Urothelium cell line (cell line): ENCODE data around the gene ALDH3B1.
"Not testable (repeated sequence)": the region's sequence is repeated elsewhere in the genome, so short reads cannot be mapped to it uniquely, and the experiment has no call there.

Experiments
- DNase-seq: peaks from one replicate; pipeline ENCODE4 v3.0.0; 2011; ENCODE audit warnings: low spot score, mixed read lengths
- FAIRE-seq: peaks from 2 replicates; lab custom pipeline; 2011; peaks lifted over from hg19 to GRCh38; lab: Jason Lieb, UNC

Gene ALDH3B1

GRCh38 chr11:68010090-68011041 is at the start of gene ALDH3B1:
TSS of gene ALDH3B1 (plus strand) at chr11:68010327. CDS start at chr11:68015298, 4,971 bp downstream.
- DNase-seq, result peak; percentile 87
- peak; percentile 90 for FAIRE-seq

GRCh38 chr11:67963217-67963616 is 46.9 kb upstream of the ALDH3B1 start:
- not testable (repeated sequence) for DNase-seq, FAIRE-seq

GRCh38 chr11:67963879-67964278 is 46.2 kb upstream of the ALDH3B1 start:
- not testable (repeated sequence) for DNase-seq, FAIRE-seq

GRCh38 chr11:67964746-67965145 is 45.4 kb upstream of the ALDH3B1 start:
- not testable (repeated sequence) for DNase-seq

GRCh38 chr11:67965830-67966348 is 44.2 kb upstream of the ALDH3B1 start:
- DNase-seq, FAIRE-seq: not testable (repeated sequence)

More at GRCh38 chr11:67964746-67965145, 45.4 kb upstream of the ALDH3B1 start:
- not testable (repeated sequence) for FAIRE-seq

GRCh38 chr11:67974746-67975145 is 35.4 kb upstream of the ALDH3B1 start:
- FAIRE-seq, DNase-seq: not testable (repeated sequence)

- DNase-seq, FAIRE-seq: not testable (repeated sequence)
Observed at GRCh38 chr11:67978766-67979418, 31.2 kb upstream of the ALDH3B1 start.

- DNase-seq, FAIRE-seq: not testable (repeated sequence)
Observed at GRCh38 chr11:67981226-67981625, 28.9 kb upstream of the ALDH3B1 start.

GRCh38 chr11:67982255-67982857 is 27.8 kb upstream of the ALDH3B1 start:
- not testable (repeated sequence) for FAIRE-seq, DNase-seq

GRCh38 chr11:67983951-67984350 is 26.2 kb upstream of the ALDH3B1 start:
- DNase-seq, result no peak
- FAIRE-seq, result no peak

GRCh38 chr11:67985302-67985701 is 24.8 kb upstream of the ALDH3B1 start:
- DNase-seq, FAIRE-seq: not testable (repeated sequence)

GRCh38 chr11:67990546-67991346 is 19.4 kb upstream of the ALDH3B1 start:
- not testable (repeated sequence) for DNase-seq, FAIRE-seq

- DNase-seq, FAIRE-seq: not testable (repeated sequence)
Observed at GRCh38 chr11:67991347-67992121, 18.6 kb upstream of the ALDH3B1 start.

GRCh38 chr11:67993821-67994220 is 16.3 kb upstream of the ALDH3B1 start:
- not testable (repeated sequence) for DNase-seq, FAIRE-seq

GRCh38 chr11:67994387-67994786 is 15.7 kb upstream of the ALDH3B1 start:
- not testable (repeated sequence) for FAIRE-seq, DNase-seq

GRCh38 chr11:67995129-67995528 is 15.0 kb upstream of the ALDH3B1 start:
- not testable (repeated sequence) for FAIRE-seq

GRCh38 chr11:67995579-67995978 is 14.5 kb upstream of the ALDH3B1 start:
- not testable (repeated sequence) for DNase-seq, FAIRE-seq

More at GRCh38 chr11:67995129-67995528, 15.0 kb upstream of the ALDH3B1 start:
- DNase-seq, result not testable (repeated sequence)

- no peak for DNase-seq
- FAIRE-seq, result no peak
Observed at GRCh38 chr11:67996051-67996450, 14.1 kb upstream of the ALDH3B1 start.
